Measurements from ENCODE around the gene COX10.
"Not testable (repeated sequence)": the region's sequence is repeated elsewhere in the genome, so short reads cannot be mapped to it uniquely, and the experiment has no call there.

- not testable (repeated sequence) for TF ChIP-seq CTCF, POLR2A, EP300 (IDR thresholded peaks at IDR 0.05)
Measured at GRCh38 chr17:14167831-14168230, 98.5 kb downstream of the COX10 start.

Data from tibial nerve (tissue), 4 donors.